Hepatocyte (in vitro differentiated cells): Measurements from ENCODE around the gene KRTAP10-1. TPM values are rescaled to one million over a fixed set of nuclear protein-coding genes. Genes with fewer than 3 reads are reported as not detected.

Experiments used
- DNase-seq: peaks from one replicate; pipeline ENCODE4 v3.0.0-alpha.2; 2016; ENCODE audit warnings: low spot score
- H2AFZ ChIP-seq: fragments of 200-600 bp; sonication (generic); 2 replicates; pipeline ENCODE4 v1.6.0; 2016; ENCODE audit warnings: antibody characterized with exemption, mild to moderate bottlenecking
- H3K27ac ChIP-seq: fragments of 200-600 bp; sonication (generic); 2 replicates; pipeline ENCODE4 v1.5.1; 2016; ENCODE audit warnings: mild to moderate bottlenecking
- H3K27me3 ChIP-seq: fragments of 200-600 bp; sonication (generic); 2 replicates; pipeline ENCODE4 v1.6.1; 2016
- H3K36me3 ChIP-seq: fragments of 200-600 bp; sonication (generic); replicated peaks from 2 replicates; pipeline ENCODE4 v1.5.1; 2016; ENCODE audit warnings: low read depth; ENCODE audit not compliant: insufficient read depth
- H3K4me1 ChIP-seq: fragments of 200-600 bp; sonication (generic); 2 replicates; pipeline ENCODE4 v1.5.1; 2016; ENCODE audit warnings: mild to moderate bottlenecking, moderate library complexity; ENCODE audit not compliant: insufficient read depth
- H3K4me2 ChIP-seq: fragments of 200-600 bp; sonication (generic); 2 replicates; pipeline ENCODE4 v1.6.0; 2016
- H3K4me3 ChIP-seq: fragments of 200-600 bp; sonication (generic); 2 replicates; pipeline ENCODE4 v1.5.1; 2016; ENCODE audit warnings: mild to moderate bottlenecking
- H3K79me2 ChIP-seq: fragments of 200-600 bp; sonication (generic); 2 replicates; pipeline ENCODE4 v1.6.0; 2017; ENCODE audit warnings: mild to moderate bottlenecking
- H3K9me2 ChIP-seq: fragments of 200-600 bp; sonication (generic); replicated peaks from 2 replicates; pipeline ENCODE4 v1.6.0; 2017; ENCODE audit warnings: mild to moderate bottlenecking; ENCODE audit not compliant: insufficient read depth
- H3K9me3 ChIP-seq: fragments of 200-600 bp; sonication (generic); 2 replicates; pipeline ENCODE4 v1.5.1; 2016; ENCODE audit warnings: low read depth, mild to moderate bottlenecking
- H4K20me1 ChIP-seq: fragments of 200-600 bp; sonication (generic); 2 replicates; pipeline ENCODE4 v1.6.0; 2016; ENCODE audit warnings: mild to moderate bottlenecking; ENCODE audit not compliant: insufficient read depth, poor library complexity, severe bottlenecking
- CTCF ChIP-seq: fragments of 200-600 bp; sonication (generic); IDR thresholded peaks from 2 replicates; pipeline ENCODE4 v1.5.1; 2016; ENCODE audit warnings: antibody characterized with exemption, mild to moderate bottlenecking; ENCODE audit not compliant: poor library complexity
- EZH2 ChIP-seq: fragments of 200-600 bp; sonication (generic); IDR thresholded peaks from 2 replicates; pipeline ENCODE4 v1.6.1; 2016; ENCODE audit warnings: antibody characterized with exemption, mild to moderate bottlenecking, borderline replicate concordance
- EZH2phosphoT487 ChIP-seq: fragments of 200-600 bp; sonication (generic); IDR thresholded peaks from one replicate; pipeline ENCODE4 v1.6.1; 2018; ENCODE audit warnings: antibody characterized with exemption, mild to moderate bottlenecking, low read depth, moderate library complexity; ENCODE audit not compliant: unreplicated experiment, severe bottlenecking
- WGBS: methylation state at CpG from one replicate; pipeline ENCODE4 v1.1.6; 2016; ENCODE audit warnings: low lambda C conversion rate; ENCODE audit errors: missing lambda C conversion rate; 5-methylcytosine and 5-hydroxymethylcytosine counted together
- polyA plus RNA-seq: library from polyadenylated mRNA; unstranded; fragments of >200 nt; fragmentation: Nextera tagmentation; extraction: Ambion mirVana; gene quantifications from 2 replicates; pipeline ENCODE4 v1.2.1, GENCODE V29; 2016
- total RNA-seq: library from RNA; depleted of rRNA; stranded (reverse); fragments of >200 nt; gene quantifications from 2 replicates; pipeline ENCODE4 v1.2.3, GENCODE V29; 2014

The KRTAP10-1 gene
- total and polyA plus RNA-seq, 2 experiments from 2014 or later, result not detected

GRCh38 chr21:44572959-44573583 lies 33.1 kb upstream of the KRTAP10-1 start:
- Histone ChIP-seq H3K4me1 (peaks cover 3% of the 10 kb centered on the region), H3K9me3 (no peaks in the 10 kb centered on the region), H3K4me3 (no peak overlapping the region), H3K36me3 (no peaks in the 10 kb centered on the region), H3K79me2 (no peaks in the 10 kb centered on the region), H2AFZ (no peak overlapping the region), H3K27ac (no peak overlapping the region), H3K9me2 (no peaks in the 10 kb centered on the region), H3K4me2 (no peak overlapping the region), H3K27me3 (no peaks in the 10 kb centered on the region), H4K20me1 (no peaks in the 10 kb centered on the region)
- DNase-seq, result no peak
- TF ChIP-seq EZH2phosphoT487 (no peak), EZH2 (no peak), CTCF (no peak)
- 89% methylated on average over 15 of the region's 15 CpGs for WGBS

GRCh38 chr21:44571844-44572782 lies 32.1 kb upstream of the KRTAP10-1 start:
- no peak for DNase-seq
- Histone ChIP-seq H3K36me3 (no peaks in the 10 kb centered on the region), H3K27me3 (no peaks in the 10 kb centered on the region), H3K9me3 (no peaks in the 10 kb centered on the region), H3K9me2 (no peaks in the 10 kb centered on the region), H3K4me3 (no peak overlapping the region), H2AFZ (no peak overlapping the region), H4K20me1 (no peaks in the 10 kb centered on the region), H3K4me2 (no peak overlapping the region), H3K79me2 (no peaks in the 10 kb centered on the region), H3K27ac (no peak overlapping the region), H3K4me1 (peaks cover 3% of the 10 kb centered on the region)
- TF ChIP-seq EZH2 (no peak), EZH2phosphoT487 (no peak), CTCF (no peak)
- WGBS, result 94% methylated on average over 40 of the region's 40 CpGs

GRCh38 chr21:44571296-44571695 lies 31.3 kb upstream of the KRTAP10-1 start:
- no peaks in the 10 kb centered on the region for H3K36me3 ChIP-seq
- no peak overlapping the region for H3K4me3 ChIP-seq
- no peak overlapping the region for H3K27ac ChIP-seq
- no peaks in the 10 kb centered on the region for H3K27me3 ChIP-seq
- no peak overlapping the region for H3K4me2 ChIP-seq
- no peaks in the 10 kb centered on the region for H4K20me1 ChIP-seq
- no peak overlapping the region for H2AFZ ChIP-seq
- no peaks in the 10 kb centered on the region for H3K79me2 ChIP-seq
- H3K4me1 ChIP-seq, result peaks cover 3% of the 10 kb centered on the region
- DNase-seq, result no peak
- 76% methylated on average over 4 of the region's 4 CpGs for WGBS
- H3K9me3 ChIP-seq, result no peaks in the 10 kb centered on the region
- no peak for TF ChIP-seq CTCF
- no peak for TF ChIP-seq EZH2phosphoT487
- TF ChIP-seq EZH2, result no peak
- no peaks in the 10 kb centered on the region for H3K9me2 ChIP-seq
